Measurements from ENCODE around the gene FKBP5. TPM values are rescaled to one million over a fixed set of nuclear protein-coding genes. Genes with fewer than 3 reads are reported as not detected.

Gene FKBP5
- total RNA-seq, 1 experiment from 2014 or later = 33.9 TPM

- Histone ChIP-seq H3K18ac (ENCODE audit: insufficient read length, low read depth, low read length) (no peak overlapping the region), H4K20me1 (ENCODE audit: control insufficient read depth, insufficient read depth, insufficient read length) (no peaks in the 10 kb centered on the region), H3K14ac (ENCODE audit: insufficient read depth, low read length) (no peak overlapping the region), H4K5ac (ENCODE audit: insufficient read length, low read depth, low read length) (no peak overlapping the region), H3K27ac (ENCODE audit: insufficient read length, low read depth, low read length) (no peak overlapping the region), H3K27me3 (ENCODE audit: insufficient read depth, low read length) (no peaks in the 10 kb centered on the region), H2AFZ (ENCODE audit: low read length) (no peak overlapping the region), H3K9ac (ENCODE audit: extremely low read depth, insufficient read length, low read length) (no peak overlapping the region), H2BK5ac (ENCODE audit: insufficient read length, low read length) (no peak overlapping the region), H4K8ac (replicated peaks; ENCODE audit: insufficient read length, low read depth, low read length) (no peak overlapping the region), H3K56ac (ENCODE audit: insufficient read length, low read depth, low read length) (no peak overlapping the region), H3K4me1 (ENCODE audit: insufficient read depth, low read length) (no peaks in the 10 kb centered on the region; the same call in 1 of the 2 replicates), H4K91ac (ENCODE audit: insufficient read length, low read depth, low read length) (no peak overlapping the region), H3K79me2 (ENCODE audit: insufficient read depth, low read length) (peaks cover 5% of the 10 kb centered on the region; the same call in 1 of the 2 replicates), H2AK5ac (ENCODE audit: insufficient read length, low read length) (no peak overlapping the region), H2BK12ac (ENCODE audit: insufficient read length, low read depth, low read length) (no peak overlapping the region), H3K4me2 (ENCODE audit: insufficient read depth, insufficient read length, low read length) (no peak overlapping the region), H2BK120ac (ENCODE audit: low read depth, low read length, poor library complexity, severe bottlenecking) (no peak overlapping the region), H3K23ac (ENCODE audit: insufficient read length, low read depth, low read length) (no peak overlapping the region), H2BK15ac (ENCODE audit: low read depth, low read length) (no peak overlapping the region), H3K9me3 (ENCODE audit: control insufficient read depth, low read depth, low read length) (no peaks in the 10 kb centered on the region), H2BK20ac (ENCODE audit: low read depth, low read length, poor library complexity, severe bottlenecking) (no peak overlapping the region), H3T11ph (ENCODE audit: low read length) (no peak overlapping the region), H3K79me1 (ENCODE audit: insufficient read depth, low read depth, low read length, poor library complexity, severe bottlenecking) (no peaks in the 10 kb centered on the region), H3K23me2 (ENCODE audit: insufficient read length, low read depth, low read length, poor library complexity, severe bottlenecking) (no peaks in the 10 kb centered on the region), H3K4ac (ENCODE audit: low read depth, low read length) (no peak overlapping the region)
- H3K27ac Mint-ChIP-seq = no peak overlapping the region
- no peak for DNase-seq
- peaks cover 23 to 24% of the 10 kb centered on the region in 2 experiments for H3K4me1 Mint-ChIP-seq
- H3K9me3 Mint-ChIP-seq = no peaks in the 10 kb centered on the region
- no peaks in the 10 kb centered on the region for H3K27me3 Mint-ChIP-seq (ENCODE audit: low read depth)
- H3K4me3 Mint-ChIP-seq = no peak overlapping the region
- peaks cover 0 to 8% (median 6%) of the 10 kb centered on the region in 3 experiments; a peak in 3 of 7 replicates for H3K36me3 Mint-ChIP-seq (ENCODE audit: insufficient read depth in 1 of 3, low read depth in 3 of 3)
- WGBS (ENCODE audit: extremely low coverage, insufficient read length, low lambda C conversion rate) = no CpG with 5 or more reads among the region's 1 CpG
- TF ChIP-seq, protein P1, sequence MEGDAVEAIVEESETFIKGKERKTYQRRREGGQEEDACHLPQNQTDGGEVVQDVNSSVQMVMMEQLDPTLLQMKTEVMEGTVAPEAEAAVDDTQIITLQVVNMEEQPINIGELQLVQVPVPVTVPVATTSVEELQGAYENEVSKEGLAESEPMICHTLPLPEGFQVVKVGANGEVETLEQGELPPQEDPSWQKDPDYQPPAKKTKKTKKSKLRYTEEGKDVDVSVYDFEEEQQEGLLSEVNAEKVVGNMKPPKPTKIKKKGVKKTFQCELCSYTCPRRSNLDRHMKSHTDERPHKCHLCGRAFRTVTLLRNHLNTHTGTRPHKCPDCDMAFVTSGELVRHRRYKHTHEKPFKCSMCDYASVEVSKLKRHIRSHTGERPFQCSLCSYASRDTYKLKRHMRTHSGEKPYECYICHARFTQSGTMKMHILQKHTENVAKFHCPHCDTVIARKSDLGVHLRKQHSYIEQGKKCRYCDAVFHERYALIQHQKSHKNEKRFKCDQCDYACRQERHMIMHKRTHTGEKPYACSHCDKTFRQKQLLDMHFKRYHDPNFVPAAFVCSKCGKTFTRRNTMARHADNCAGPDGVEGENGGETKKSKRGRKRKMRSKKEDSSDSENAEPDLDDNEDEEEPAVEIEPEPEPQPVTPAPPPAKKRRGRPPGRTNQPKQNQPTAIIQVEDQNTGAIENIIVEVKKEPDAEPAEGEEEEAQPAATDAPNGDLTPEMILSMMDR (conservative IDR thresholded peaks at IDR 0.05) = no peak
Observed at GRCh38 chr6:35679399-35679798, 9.3 kb downstream of the FKBP5 start.
